Parathyroid adenoma (tissue), 2 donors: ENCODE results near the gene TMEM138.
"Not testable (repeated sequence)": the region's sequence is repeated elsewhere in the genome, so short reads cannot be mapped to it uniquely, and the experiment has no call there.

Experiments used
- H2AFZ ChIP-seq: fragments of 300-600 bp; sonication (generic); one replicate; pipeline ENCODE4 v1.7.0; 2017; ENCODE audit warnings: antibody characterized with exemption, mild to moderate bottlenecking
- H3K27ac ChIP-seq: fragments of 300-600 bp; sonication (generic); one replicate; pipeline ENCODE4 v1.7.0; 2017
- H3K27me3 ChIP-seq: fragments of 300-600 bp; sonication (generic); one replicate; pipeline ENCODE4 v1.7.0; 2017; ENCODE audit warnings: low read length; ENCODE audit not compliant: control insufficient read depth, insufficient read depth
- H3K36me3 ChIP-seq: fragments of 300-600 bp; sonication (generic); one replicate; pipeline ENCODE4 v1.7.0; 2017; ENCODE audit warnings: low read length; ENCODE audit not compliant: control insufficient read depth, insufficient read depth
- H3K4me1 ChIP-seq: fragments of 300-600 bp; sonication (generic); one replicate; pipeline ENCODE4 v1.7.0; 2017; ENCODE audit warnings: control low read depth
- H3K4me2 ChIP-seq: fragments of 300-600 bp; sonication (generic); one replicate; pipeline ENCODE4 v1.7.0; 2017; ENCODE audit warnings: low read length
- H3K4me3 ChIP-seq: fragments of 300-600 bp; sonication (generic); one replicate; pipeline ENCODE4 v1.7.0; 2017; ENCODE audit warnings: low read depth, low read length
- H3K79me2 ChIP-seq: fragments of 300-600 bp; sonication (generic); one replicate; pipeline ENCODE4 v1.7.0; 2017; ENCODE audit warnings: control low read depth
- H3K9ac ChIP-seq: fragments of 300-600 bp; sonication (generic); one replicate; pipeline ENCODE4 v1.7.0; 2017; ENCODE audit warnings: mild to moderate bottlenecking
- H3K9me3 ChIP-seq: fragments of 300-600 bp; sonication (generic); one replicate; pipeline ENCODE4 v1.7.0; 2017; ENCODE audit warnings: low read length; ENCODE audit not compliant: control insufficient read depth
- CTCF ChIP-seq: fragments of 300-600 bp; sonication (generic); IDR thresholded peaks from one replicate; pipeline ENCODE4 v1.7.0; 2017; ENCODE audit warnings: antibody characterized with exemption, mild to moderate bottlenecking
- donor health status: primary hyperparathyroidism.

Gene TMEM138

GRCh38 chr11:61377461-61378160, 15.4 kb downstream of the TMEM138 start:
- Histone ChIP-seq H3K4me3 (no peak overlapping the region), H3K9ac (no peak overlapping the region), H2AFZ (no peak overlapping the region), H3K27ac (no peak overlapping the region), H3K9me3 (no peaks in the 10 kb centered on the region), H3K36me3 (no peaks in the 10 kb centered on the region), H3K4me1 (no peaks in the 10 kb centered on the region), H3K4me2 (no peak overlapping the region), H3K79me2 (no peaks in the 10 kb centered on the region), H3K27me3 (no peaks in the 10 kb centered on the region)
- TF ChIP-seq CTCF: no peak

- no peak for TF ChIP-seq CTCF
These were observed 16.6 kb downstream of the TMEM138 start for GRCh38 chr11:61378713-61379313.

DNA sequence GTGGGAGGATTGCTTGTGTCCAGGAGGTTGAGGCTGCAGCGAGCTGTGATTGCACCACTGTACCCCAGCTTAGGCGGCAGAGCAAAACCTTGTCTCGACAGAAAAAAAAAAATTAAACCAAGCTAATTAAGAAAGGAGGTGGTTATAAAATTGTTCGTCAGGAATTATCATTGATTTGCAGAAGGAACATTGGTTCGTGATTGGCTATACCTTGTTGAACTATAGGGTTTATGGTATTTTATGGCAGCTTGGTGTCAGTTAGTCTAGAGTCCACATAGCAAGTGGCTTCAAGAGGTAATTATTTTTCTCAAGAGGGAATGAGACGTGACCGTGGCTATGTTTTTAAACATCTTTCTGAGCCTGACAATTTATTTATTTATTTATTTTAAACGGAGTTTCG, 18.7 kb downstream of the TMEM138 start:
- Histone ChIP-seq H3K36me3 (no peaks in the 10 kb centered on the region), H3K4me1 (no peaks in the 10 kb centered on the region), H3K27me3 (no peaks in the 10 kb centered on the region), H3K4me2 (no peak overlapping the region), H2AFZ (no peak overlapping the region), H3K79me2 (no peaks in the 10 kb centered on the region), H3K4me3 (no peak overlapping the region), H3K9me3 (no peaks in the 10 kb centered on the region), H3K27ac (no peak overlapping the region), H3K9ac (no peak overlapping the region)
- no peak for TF ChIP-seq CTCF

More at GRCh38 chr11:61378713-61379313, 16.6 kb downstream of the TMEM138 start:
- Histone ChIP-seq H3K9me3 (no peaks in the 10 kb centered on the region), H2AFZ (no peak overlapping the region), H3K36me3 (no peaks in the 10 kb centered on the region), H3K27ac (no peak overlapping the region), H3K4me1 (no peaks in the 10 kb centered on the region), H3K4me2 (no peak overlapping the region), H3K4me3 (no peak overlapping the region), H3K9ac (no peak overlapping the region), H3K79me2 (no peaks in the 10 kb centered on the region), H3K27me3 (no peaks in the 10 kb centered on the region)

- H3K4me2 ChIP-seq, H3K27ac ChIP-seq, H3K4me3 ChIP-seq, H3K36me3 ChIP-seq, H3K9ac ChIP-seq, H3K27me3 ChIP-seq, H3K4me1 ChIP-seq, H3K79me2 ChIP-seq, H3K9me3 ChIP-seq, H2AFZ ChIP-seq: not testable (repeated sequence)
These were observed 21.7 kb downstream of the TMEM138 start for GRCh38 chr11:61383859-61384258.

DNA sequence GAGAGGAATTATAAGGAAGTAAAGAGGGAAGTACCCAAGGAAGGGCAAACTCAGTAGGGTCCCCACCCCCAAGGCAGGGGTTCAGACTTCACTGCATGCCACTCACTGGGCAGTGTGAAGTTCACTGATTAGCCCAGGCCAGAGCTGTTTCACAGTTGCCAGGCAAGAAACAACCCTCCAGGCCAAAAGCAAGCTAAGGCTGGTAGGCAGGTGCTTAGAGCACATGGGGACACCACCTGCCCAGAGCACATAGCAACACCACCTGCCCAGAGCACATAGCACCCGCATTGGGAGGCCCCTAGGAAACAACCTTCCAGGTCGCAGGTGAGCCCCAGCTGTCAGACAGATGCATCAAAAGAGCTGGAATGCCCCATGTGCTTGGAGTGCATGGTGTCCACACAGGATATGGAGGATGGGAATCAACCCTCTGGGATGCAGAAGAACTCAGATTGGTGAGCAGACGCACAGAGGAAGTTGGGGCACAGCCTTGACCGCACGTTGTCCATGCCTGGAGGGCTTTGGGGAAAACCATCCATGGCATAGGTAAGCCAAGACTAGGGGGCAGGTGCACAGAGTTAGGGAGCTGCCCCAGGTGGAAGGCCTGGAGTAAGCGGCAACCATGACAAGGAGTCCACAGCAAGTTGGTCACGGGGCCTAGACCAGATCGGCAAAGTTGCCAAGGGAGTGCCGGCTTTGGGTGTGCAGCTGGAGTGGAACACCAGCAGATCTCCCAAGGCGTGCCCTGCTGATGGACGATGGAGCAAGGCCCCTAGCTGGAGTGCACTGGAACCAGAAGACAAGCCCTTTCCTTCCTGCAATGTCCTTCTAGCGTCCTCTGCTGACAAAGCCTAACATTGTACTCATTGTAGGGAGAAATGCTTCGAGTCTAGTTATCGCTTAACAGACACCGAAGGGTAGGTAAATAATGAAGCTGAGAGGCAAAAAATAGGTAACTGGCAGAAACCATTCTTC, 22.4 kb downstream of the TMEM138 start:
- Histone ChIP-seq H3K9ac (no peak overlapping the region), H3K4me2 (no peak overlapping the region), H3K9me3 (no peaks in the 10 kb centered on the region), H3K36me3 (no peaks in the 10 kb centered on the region), H3K79me2 (no peaks in the 10 kb centered on the region), H3K27me3 (no peaks in the 10 kb centered on the region), H3K4me3 (no peak overlapping the region), H2AFZ (no peak overlapping the region), H3K27ac (no peak overlapping the region), H3K4me1 (no peaks in the 10 kb centered on the region)
- TF ChIP-seq CTCF: no peak
